C4-2B (cell line): ENCODE data around the gene CP.

ENCODE experiments used
- H3K27ac ChIP-seq: fragments of 450-650 bp; 2 replicates; pipeline ENCODE4 v1.5.1; 2017
- CTCF ChIP-seq: fragments of 450-650 bp; conservative IDR thresholded peaks from 2 replicates; pipeline ENCODE4 v1.5.1; 2017; ENCODE audit warnings: mild to moderate bottlenecking
- ZFX ChIP-seq: fragments of 450-650 bp; IDR thresholded peaks from 2 replicates; pipeline ENCODE4 v1.6.1; 2017

CP gene

GRCh38 chr3:149221783-149222517 lies at the start of gene CP:
Gene CP, minus strand, starts transcription at chr3:149221829. Its CDS starts 37 bp downstream, at chr3:149221792.
- no peak within 1 kb of the TSS for H3K27ac ChIP-seq
- TF ChIP-seq CTCF = no peak
- no peak for TF ChIP-seq ZFX

GRCh38 chr3:149270180-149270579 lies 48.6 kb upstream of the CP start:
- H3K27ac ChIP-seq = no peak overlapping the region
- no peak for TF ChIP-seq CTCF
- no peak for TF ChIP-seq ZFX

GRCh38 chr3:149269687-149270086 lies 48.1 kb upstream of the CP start:
- TF ChIP-seq ZFX = no peak
- no peak for TF ChIP-seq CTCF
- H3K27ac ChIP-seq = no peak overlapping the region

- TF ChIP-seq ZFX = no peak
- no peak for TF ChIP-seq CTCF
- no peak overlapping the region for H3K27ac ChIP-seq
Measured at GRCh38 chr3:149267565-149267964, 45.9 kb upstream of the CP start.

GRCh38 chr3:149266736-149267135 lies 45.1 kb upstream of the CP start:
- no peak for TF ChIP-seq CTCF
- no peak for TF ChIP-seq ZFX
- no peak overlapping the region for H3K27ac ChIP-seq

- no peak for TF ChIP-seq ZFX
- TF ChIP-seq CTCF = no peak
- H3K27ac ChIP-seq = no peak overlapping the region
Measured at GRCh38 chr3:149263856-149264255, 42.2 kb upstream of the CP start.

- no peak overlapping the region for H3K27ac ChIP-seq
- TF ChIP-seq ZFX = no peak
- no peak for TF ChIP-seq CTCF
Measured at GRCh38 chr3:149258714-149259113, 37.1 kb upstream of the CP start.
